ENCODE data around the gene ZBTB1. TPM values are rescaled to one million over a fixed set of nuclear protein-coding genes. Genes with fewer than 3 reads are reported as not detected.
"Not testable (repeated sequence)": the region's sequence is repeated elsewhere in the genome, so short reads cannot be mapped to it uniquely, and the experiment has no call there.

Gene ZBTB1
- total RNA-seq, 3 donors from 2014 or later = 53.0 to 69.1 (median 66.9) TPM

DNA sequence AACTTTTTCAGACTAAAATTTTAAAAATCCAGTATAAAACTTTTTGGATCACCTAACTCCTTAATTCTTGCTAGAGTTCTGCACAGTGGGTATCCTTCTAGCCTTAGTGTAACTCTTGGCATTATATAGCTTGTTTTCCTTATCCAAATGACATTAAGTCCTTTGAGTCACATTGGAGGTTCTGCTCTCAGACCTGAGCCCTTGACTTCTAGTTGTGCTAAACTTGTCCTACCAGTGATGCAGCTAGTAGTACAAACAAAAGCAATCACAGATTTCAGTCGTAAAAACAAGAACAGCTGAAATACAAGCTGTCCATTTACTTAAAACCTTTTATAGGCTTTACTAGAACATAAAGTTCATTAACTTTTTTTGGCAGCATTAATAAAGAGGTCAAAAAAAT is 10.5 kb downstream of the ZBTB1 start:
- H3K4me1 ChIP-seq = peaks cover 0 to 8% of the 10 kb centered on the region in 2 donors
- H3K27ac ChIP-seq = peak overlapping the region in 1 of 2 donors; percentile 20
- intact Hi-C loops (cut with DNase I; ENCODE audit: low total_unique reads) = no loop called here
- TF ChIP-seq, protein P1, sequence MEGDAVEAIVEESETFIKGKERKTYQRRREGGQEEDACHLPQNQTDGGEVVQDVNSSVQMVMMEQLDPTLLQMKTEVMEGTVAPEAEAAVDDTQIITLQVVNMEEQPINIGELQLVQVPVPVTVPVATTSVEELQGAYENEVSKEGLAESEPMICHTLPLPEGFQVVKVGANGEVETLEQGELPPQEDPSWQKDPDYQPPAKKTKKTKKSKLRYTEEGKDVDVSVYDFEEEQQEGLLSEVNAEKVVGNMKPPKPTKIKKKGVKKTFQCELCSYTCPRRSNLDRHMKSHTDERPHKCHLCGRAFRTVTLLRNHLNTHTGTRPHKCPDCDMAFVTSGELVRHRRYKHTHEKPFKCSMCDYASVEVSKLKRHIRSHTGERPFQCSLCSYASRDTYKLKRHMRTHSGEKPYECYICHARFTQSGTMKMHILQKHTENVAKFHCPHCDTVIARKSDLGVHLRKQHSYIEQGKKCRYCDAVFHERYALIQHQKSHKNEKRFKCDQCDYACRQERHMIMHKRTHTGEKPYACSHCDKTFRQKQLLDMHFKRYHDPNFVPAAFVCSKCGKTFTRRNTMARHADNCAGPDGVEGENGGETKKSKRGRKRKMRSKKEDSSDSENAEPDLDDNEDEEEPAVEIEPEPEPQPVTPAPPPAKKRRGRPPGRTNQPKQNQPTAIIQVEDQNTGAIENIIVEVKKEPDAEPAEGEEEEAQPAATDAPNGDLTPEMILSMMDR (IDR thresholded peaks at IDR 0.05) = no peak
- TF ChIP-seq POLR2AphosphoS5 (IDR thresholded peaks at IDR 0.05) (no peak), POLR2A (IDR thresholded peaks at IDR 0.05) (no peak)
- H3K4me3 ChIP-seq = no peak overlapping the region
- H3K9me3 ChIP-seq = no peaks in the 10 kb centered on the region
- no peak for DNase-seq (ENCODE audit: low spot score in 2 of 2)
- no peaks in the 10 kb centered on the region for H3K36me3 ChIP-seq
- no peaks in the 10 kb centered on the region for H3K27me3 ChIP-seq

DNA sequence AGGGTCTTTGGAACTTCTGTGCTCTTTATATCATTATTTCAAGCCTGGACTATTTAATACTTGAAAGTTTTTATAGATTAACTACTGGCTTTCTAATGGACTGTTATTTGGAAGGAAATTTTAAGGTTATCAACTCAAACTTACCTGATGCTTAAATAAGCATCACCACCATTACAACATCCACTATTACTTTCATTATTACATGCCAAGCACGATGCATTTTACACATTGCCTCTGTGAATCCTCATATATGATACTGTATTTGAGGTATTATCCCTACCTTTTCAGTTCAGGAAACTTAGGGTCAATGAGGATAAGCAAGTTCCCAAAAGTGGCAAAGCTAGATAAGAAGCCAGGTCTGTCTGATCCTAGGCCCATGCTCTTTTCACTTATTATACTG is 12.4 kb downstream of the ZBTB1 start:
- intact Hi-C loops (cut with DNase I; ENCODE audit: low total_unique reads) = no loop called here
- H3K9me3 ChIP-seq = no peaks in the 10 kb centered on the region
- DNase-seq (ENCODE audit: low spot score in 2 of 2) = no peak
- no peak overlapping the region for H3K4me3 ChIP-seq
- H3K27ac ChIP-seq = no peak overlapping the region
- TF ChIP-seq, protein P1 (IDR thresholded peaks at IDR 0.05) = no peak
- no peaks in the 10 kb centered on the region for H3K36me3 ChIP-seq
- H3K27me3 ChIP-seq = no peaks in the 10 kb centered on the region
- peaks cover 0 to 8% of the 10 kb centered on the region in 2 donors for H3K4me1 ChIP-seq

DNA sequence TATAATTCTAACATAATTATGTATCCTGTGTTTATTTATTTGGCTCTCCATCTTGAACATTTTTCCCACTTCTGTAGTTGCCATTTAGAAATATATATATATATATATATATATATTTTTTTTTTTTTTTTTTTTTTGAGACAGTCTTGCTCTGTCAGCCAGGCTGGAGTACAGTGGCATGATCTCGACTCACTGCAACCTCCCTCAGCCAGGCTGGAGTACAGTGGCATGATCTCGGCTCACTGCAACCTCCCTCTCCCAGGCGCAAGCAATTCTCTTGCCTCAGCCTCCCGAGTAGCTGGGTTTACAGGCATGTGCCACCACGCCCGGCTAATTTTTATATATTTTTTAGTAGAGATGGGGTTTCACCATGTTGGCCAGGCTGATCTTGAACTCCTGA is 13.1 kb downstream of the ZBTB1 start:
- H3K36me3 ChIP-seq; H3K27me3 ChIP-seq; H3K4me3 ChIP-seq; H3K27ac ChIP-seq; DNase-seq (ENCODE audit: low spot score in 2 of 2); H3K9me3 ChIP-seq; H3K4me1 ChIP-seq; intact Hi-C loops (cut with DNase I; ENCODE audit: low total_unique reads): not testable (repeated sequence)

DNA sequence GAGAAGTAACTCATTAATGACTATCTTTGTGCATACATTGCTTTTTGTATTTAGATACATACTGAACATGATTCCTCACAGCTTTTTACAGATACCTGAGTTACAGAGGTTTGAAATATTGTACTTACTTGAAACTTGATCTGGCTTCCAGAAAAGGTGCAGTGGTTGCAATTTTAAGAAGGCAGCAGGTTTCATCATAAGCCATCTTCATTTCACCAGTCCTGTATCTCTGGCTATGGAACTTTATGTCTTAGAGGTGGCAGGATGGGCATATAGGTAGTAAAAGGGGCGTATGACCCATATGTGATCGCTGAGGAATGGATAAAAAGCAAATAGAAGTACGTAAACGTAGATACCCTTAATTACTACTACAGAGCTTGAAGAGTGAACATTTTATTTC is 13.7 kb downstream of the ZBTB1 start:
- Histone ChIP-seq H3K4me1 (peaks cover 0 to 8% of the 10 kb centered on the region in 2 donors), H3K27ac (no peak overlapping the region), H3K9me3 (no peaks in the 10 kb centered on the region), H3K27me3 (no peaks in the 10 kb centered on the region), H3K4me3 (no peak overlapping the region), H3K36me3 (no peaks in the 10 kb centered on the region)
- TF ChIP-seq POLR2A (IDR thresholded peaks at IDR 0.05) (no peak), POLR2AphosphoS5 (IDR thresholded peaks at IDR 0.05) (no peak)
- TF ChIP-seq, protein P1 (IDR thresholded peaks at IDR 0.05) = no peak
- intact Hi-C loops (cut with DNase I; ENCODE audit: low total_unique reads) = no loop called here
- no peak for DNase-seq (ENCODE audit: low spot score in 2 of 2)

DNA sequence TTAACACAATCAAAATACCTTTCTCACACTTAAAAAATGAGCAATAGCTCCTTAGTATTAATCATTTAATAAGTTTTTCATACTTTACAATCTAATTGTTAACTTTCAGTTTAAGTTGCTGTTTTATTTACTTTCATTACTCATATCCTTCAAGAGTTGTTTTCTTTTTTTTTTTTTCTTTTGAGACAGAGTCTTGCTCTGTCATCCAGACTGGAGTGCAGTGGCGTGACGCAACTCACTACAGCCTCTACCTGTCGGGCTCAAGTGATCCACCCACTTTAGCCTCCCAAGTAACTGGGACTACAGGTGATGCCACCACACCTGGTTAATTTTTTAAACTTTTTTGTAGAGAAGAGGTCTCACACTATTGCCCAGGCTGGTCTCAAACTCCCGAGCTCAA is 16.1 kb downstream of the ZBTB1 start:
- intact Hi-C loops (cut with DNase I; ENCODE audit: low total_unique reads) = no loop called here
- no peak for TF ChIP-seq POLR2AphosphoS5 (IDR thresholded peaks at IDR 0.05)
- TF ChIP-seq POLR2A (IDR thresholded peaks at IDR 0.05) = no peak
- TF ChIP-seq, protein P1 (IDR thresholded peaks at IDR 0.05) = no peak
- H3K9me3 ChIP-seq = no peaks in the 10 kb centered on the region

More for the DNA sequence above, 16.1 kb downstream of the ZBTB1 start:
- Histone ChIP-seq H3K4me3 (no peak overlapping the region), H3K27me3 (no peaks in the 10 kb centered on the region), H3K27ac (no peak overlapping the region), H3K4me1 (no peaks in the 10 kb centered on the region), H3K36me3 (no peaks in the 10 kb centered on the region)
- no peak for DNase-seq (ENCODE audit: low spot score in 2 of 2)

Measured in breast epithelium (tissue), 4 donors.